K562 (cell line): Measurements from ENCODE around the gene CORO6. TPM values are rescaled to one million over a fixed set of nuclear protein-coding genes. Genes with fewer than 3 reads are reported as not detected.

Experiments used
- HDAC6 ChIP-seq: IDR thresholded peaks from 2 replicates; pipeline ENCODE4 v1.6.1; 2012; ENCODE audit warnings: low read depth, mild to moderate bottlenecking, control low read depth, inconsistent platforms, low read length, moderate library complexity
- MAX ChIP-seq: sonication (generic); formaldehyde crosslinking; IDR thresholded peaks from 2 replicates; pipeline ENCODE4 v1.9.0; 2022; ENCODE audit warnings: mild to moderate bottlenecking, missing genetic modification reagents
- MTA1 ChIP-seq: fragments of 450-650 bp; IDR thresholded peaks from 2 replicates; pipeline ENCODE4 v1.6.1; 2017; ENCODE audit warnings: borderline replicate concordance
- MTA3 ChIP-seq: fragments of 450-650 bp; formaldehyde crosslinking; IDR thresholded peaks from 2 replicates; pipeline ENCODE4 v1.6.1; 2017; ENCODE audit warnings: mild to moderate bottlenecking, borderline replicate concordance
- NELFE ChIP-seq: IDR thresholded peaks from 2 replicates; pipeline ENCODE4 v1.6.1; 2011; ENCODE audit warnings: mild to moderate bottlenecking; ENCODE audit not compliant: insufficient read depth, insufficient read length
- NFXL1 ChIP-seq: fragments of 450-650 bp; formaldehyde crosslinking; IDR thresholded peaks from 2 replicates; pipeline ENCODE4 v1.4.0; 2021; ENCODE audit warnings: mild to moderate bottlenecking
- NR4A1 ChIP-seq, 2 experiments: fragments of 250-450 bp in 1 of 2; fragments of 450-650 bp in 1 of 2; sonication (Bioruptor Pico) in 1 of 2; IDR thresholded peaks; 2 replicates each; pipeline versions ENCODE4 v1.4.0 to v1.6.1; 2016 to 2020; ENCODE audit warnings: mild to moderate bottlenecking in 2 of 2, missing compliant biosample characterization in 1 of 2, missing genetic modification characterization in 1 of 2, moderate library complexity in 1 of 2
- PREB ChIP-seq: sonication (generic); formaldehyde crosslinking; IDR thresholded peaks from 2 replicates; pipeline ENCODE4 v1.8.1; 2023; ENCODE audit warnings: mild to moderate bottlenecking, missing genetic modification reagents
- RBBP5 ChIP-seq: fragments of 200-600 bp; sonication (generic); IDR thresholded peaks from 2 replicates; pipeline ENCODE4 v1.6.1; 2012; ENCODE audit warnings: borderline replicate concordance, mild to moderate bottlenecking, low read length, control low read depth, inconsistent platforms; ENCODE audit not compliant: insufficient read depth, poor library complexity, severe bottlenecking
- RFX1 ChIP-seq: fragments of 450-650 bp; IDR thresholded peaks from 2 replicates; pipeline ENCODE4 v1.6.1; 2016; ENCODE audit warnings: mild to moderate bottlenecking, moderate library complexity
- TAF9B ChIP-seq: fragments of 450-650 bp; IDR thresholded peaks from 2 replicates; pipeline ENCODE4 v1.6.1; 2018; ENCODE audit warnings: mild to moderate bottlenecking; ENCODE audit not compliant: partially characterized antibody
- TEAD1 ChIP-seq, 2 experiments: fragments of 450-650 bp in 1 of 2; sonication (generic) in 1 of 2; formaldehyde crosslinking; IDR thresholded peaks; 2 replicates each; pipeline versions ENCODE4 v1.4.0 to v1.8.0; 2020 to 2022; ENCODE audit warnings: mild to moderate bottlenecking in 2 of 2, missing genetic modification reagents in 1 of 2
- U2AF1 ChIP-seq: fragments of 200-400 bp; formaldehyde crosslinking; optimal IDR thresholded peaks from 2 replicates; pipeline ENCODE3; 2017; ENCODE audit warnings: mild to moderate bottlenecking, low read depth, low read length, moderate library complexity
- ZBTB11 ChIP-seq, 3 experiments: fragments of 200-800 bp in 1 of 3; fragments of 250-450 bp in 1 of 3; fragments of 450-650 bp in 1 of 3; sonication (Bioruptor Pico) in 1 of 3; sonication (Bioruptor generic) in 1 of 3; formaldehyde crosslinking in 1 of 3; IDR thresholded peaks; 2 replicates each; pipeline versions ENCODE4 v1.6.1 to v1.8.0; 2016 to 2022; ENCODE audit warnings: mild to moderate bottlenecking in 2 of 3, missing genetic modification characterization in 2 of 3, missing compliant biosample characterization in 1 of 3, moderate library complexity in 1 of 3
- ZFP91 ChIP-seq: sonication (generic); formaldehyde crosslinking; IDR thresholded peaks from 2 replicates; pipeline ENCODE4 v1.8.0; 2022; ENCODE audit warnings: mild to moderate bottlenecking, missing genetic modification reagents
- ZNF449 ChIP-seq: fragments of 250-450 bp; sonication (Bioruptor Pico); IDR thresholded peaks from 2 replicates; pipeline ENCODE4 v1.8.0; 2022; ENCODE audit warnings: moderate library complexity, mild to moderate bottlenecking, inconsistent platforms
- ZNF695 ChIP-seq: fragments of 450-650 bp; formaldehyde crosslinking; IDR thresholded peaks from 2 replicates; pipeline ENCODE4 v1.4.0; 2020; ENCODE audit warnings: mild to moderate bottlenecking, moderate library complexity
- ZNF76 ChIP-seq: fragments of 250-450 bp; sonication (Bioruptor Pico); IDR thresholded peaks from 2 replicates; pipeline ENCODE4 v1.4.0; 2020; ENCODE audit warnings: mild to moderate bottlenecking, moderate library complexity, borderline replicate concordance
- ZNF764 ChIP-seq: fragments of 250-450 bp; sonication (Bioruptor Pico); IDR thresholded peaks from 2 replicates; pipeline ENCODE4 v1.4.0; 2020; ENCODE audit warnings: low read depth, mild to moderate bottlenecking, moderate library complexity
- polyA plus RNA-seq, 8 experiments: library from polyadenylated mRNA; depleted of rRNA in 4 of 8; stranded (reverse) in 5 of 8; unstranded in 3 of 8; fragments of >200 nt; fragmentation: Nextera tagmentation in 2 of 8; fragmentation: Illumina TruSeq in 1 of 8; extraction: Ambion mirVana in 2 of 8; extraction: Trizol in 1 of 8; gene quantifications; 2 replicates each; pipeline versions ENCODE4 v1.2.1 to v1.2.3, GENCODE V29; 2011 to 2014; ENCODE audit warnings: inconsistent platforms in 1 of 8, missing spikeins in 1 of 8
- total RNA-seq, 7 experiments: library from RNA; depleted of rRNA in 6 of 7; stranded (reverse); fragments of >200 nt in 6 of 7; fragmentation: Illumina TruSeq in 2 of 7; extraction: Trizol in 2 of 7; gene quantifications; 2 replicates each; pipeline versions ENCODE4 v1.2.1 to v1.2.3, GENCODE V29; 2011 to 2021; ENCODE audit warnings: low replicate concordance in 1 of 7

The CORO6 gene
- total and polyA plus RNA-seq, 9 of the 15 experiments (the other 6 are each of a cell fraction or from before 2014, with no cell fraction given): 0.04 to 11.9 (median 2.4) TPM

GRCh38 chr17:29591146-29591736, 31.5 kb downstream of the CORO6 start (continued):
- TF ChIP-seq ZNF449 (CRISPR knock-in tag): no peak
- TF ChIP-seq PREB (CRISPR knock-in tag): no peak
- TF ChIP-seq NFXL1: no peak
- no peak for TF ChIP-seq ZNF764 (CRISPR knock-in tag)
- TF ChIP-seq ZNF76 (CRISPR knock-in tag): no peak
- no peak for TF ChIP-seq HDAC6
- TF ChIP-seq NELFE: no peak
- 0 out of 4 replicates have a peak, but pooled peaks of 1 of the 2 experiments have one; percentile 49 for TF ChIP-seq TEAD1 (CRISPR knock-in tag; IDR thresholded peaks at IDR 0.05)
- TF ChIP-seq TAF9B: no peak
- no peak for TF ChIP-seq ZNF695 (CRISPR knock-in tag)
- TF ChIP-seq RBBP5: peak; percentile 4
- no peak for TF ChIP-seq RFX1
- TF ChIP-seq ZBTB11 (CRISPR knock-in tag; IDR thresholded peaks at IDR 0.05): no peak
- no peak for TF ChIP-seq MTA3
- TF ChIP-seq NR4A1 (CRISPR knock-in tag; IDR thresholded peaks at IDR 0.05): no peak
- no peak for TF ChIP-seq NR4A1 (tag; IDR thresholded peaks at IDR 0.05)
- TF ChIP-seq MTA1: peak; percentile 29; the same call in 1 of the 2 replicates
- TF ChIP-seq ZFP91: no peak
- TF ChIP-seq MAX (CRISPR knock-in tag): peak; percentile 78
- no peak for TF ChIP-seq U2AF1
